Transverse colon (tissue), 4 donors: Measurements from ENCODE around the gene BTF3. TPM values are rescaled to one million over a fixed set of nuclear protein-coding genes. Genes with fewer than 3 reads are reported as not detected.

Experiments used
- DNase-seq: peaks from one replicate; pipeline ENCODE4 v3.0.0-alpha.2; 2019
- H3K27ac ChIP-seq, 4 donors: fragments of 200-600 bp; sonication (generic); 2 replicates each; pipeline ENCODE4 v1.5.1; 2016 to 2018; ENCODE audit warnings: inconsistent platforms in 4 of 4
- H3K27me3 ChIP-seq: fragments of 200-600 bp; sonication (generic); 2 replicates; pipeline ENCODE4 v1.5.1; 2017; ENCODE audit warnings: inconsistent platforms
- H3K36me3 ChIP-seq, 4 donors: fragments of 200-600 bp; sonication (generic); 2 replicates each; pipeline ENCODE4 v1.5.1; 2017 to 2019; ENCODE audit warnings: inconsistent platforms in 4 of 4
- H3K4me1 ChIP-seq, 4 donors: fragments of 200-600 bp; sonication (generic); 2 replicates each; pipeline ENCODE4 v1.5.1; 2017 to 2020; ENCODE audit warnings: inconsistent platforms in 4 of 4
- H3K4me3 ChIP-seq, 4 donors: fragments of 200-600 bp; sonication (generic); 1 replicate in 1 of 4; 2 replicates in 3 of 4; pipeline versions ENCODE4 v1.5.1 to v1.6.1; 2017 to 2019; ENCODE audit warnings: inconsistent platforms in 4 of 4
- H3K9me3 ChIP-seq, 2 donors: fragments of 200-600 bp; sonication (generic); 2 replicates each; pipeline ENCODE4 v1.5.1; 2017 to 2019; ENCODE audit warnings: inconsistent platforms in 2 of 2
- EP300 ChIP-seq: sonication (generic); formaldehyde crosslinking; IDR thresholded peaks from one replicate; pipeline ENCODE4 v1.6.1; 2017; ENCODE audit warnings: antibody characterized with exemption, low read depth
- POLR2A ChIP-seq: fragments of 450-650 bp; IDR thresholded peaks from one replicate; pipeline ENCODE4 v1.6.1; 2016; ENCODE audit warnings: antibody characterized with exemption, mild to moderate bottlenecking, moderate library complexity
- POLR2AphosphoS5 ChIP-seq, 3 donors: sonication (generic); formaldehyde crosslinking; IDR thresholded peaks; one replicate each; pipeline ENCODE4 v1.6.1; 2016; ENCODE audit warnings: antibody characterized with exemption in 3 of 3
- WGBS, 2 donors: methylation state at CpG; one replicate each; pipeline ENCODE4 v1.1.5; 2018; ENCODE audit warnings: low coverage in 1 of 2; 5-methylcytosine and 5-hydroxymethylcytosine counted together
- in situ Hi-C, 4 donors: fragments of 200-750 bp; cut with MboI; loops; one replicate each; pipeline versions ENCODE4 v1.15.0 to v1.15.1; 2017; ENCODE audit warnings: low sequenced_read_pairs in 3 of 4, low pct_ligation_motif_present in 1 of 4, low pct_unique_long_range_greater_than_20kb in 1 of 4
- intact Hi-C: fragments of 100-400 bp; cut with DNase I; formaldehyde crosslinking; loops from one replicate; pipeline ENCODE4 v1.15.1; 2023; ENCODE audit warnings: low total_unique reads
- total RNA-seq, 4 donors: library from RNA; depleted of rRNA; stranded (reverse); fragments of >200 nt; gene quantifications; one replicate each; pipeline ENCODE4 v1.1.0, GENCODE V29; 2016
- TF ChIP-seq, protein P1 (sequence below), 5 experiments: fragments of 200-600 bp in 3 of 5; fragments of 450-650 bp in 2 of 5; sonication (generic) in 3 of 5; IDR thresholded peaks; 1 replicate in 2 of 5; 2 replicates in 3 of 5; pipeline ENCODE4 v1.5.1; 2016 to 2017; ENCODE audit warnings: antibody characterized with exemption in 5 of 5, inconsistent platforms in 3 of 5, mild to moderate bottlenecking in 2 of 5, moderate library complexity in 1 of 5

Gene BTF3
- 100 to 1,000 TPM; 312 to 416 (median 396) TPM for total RNA-seq

DNA sequence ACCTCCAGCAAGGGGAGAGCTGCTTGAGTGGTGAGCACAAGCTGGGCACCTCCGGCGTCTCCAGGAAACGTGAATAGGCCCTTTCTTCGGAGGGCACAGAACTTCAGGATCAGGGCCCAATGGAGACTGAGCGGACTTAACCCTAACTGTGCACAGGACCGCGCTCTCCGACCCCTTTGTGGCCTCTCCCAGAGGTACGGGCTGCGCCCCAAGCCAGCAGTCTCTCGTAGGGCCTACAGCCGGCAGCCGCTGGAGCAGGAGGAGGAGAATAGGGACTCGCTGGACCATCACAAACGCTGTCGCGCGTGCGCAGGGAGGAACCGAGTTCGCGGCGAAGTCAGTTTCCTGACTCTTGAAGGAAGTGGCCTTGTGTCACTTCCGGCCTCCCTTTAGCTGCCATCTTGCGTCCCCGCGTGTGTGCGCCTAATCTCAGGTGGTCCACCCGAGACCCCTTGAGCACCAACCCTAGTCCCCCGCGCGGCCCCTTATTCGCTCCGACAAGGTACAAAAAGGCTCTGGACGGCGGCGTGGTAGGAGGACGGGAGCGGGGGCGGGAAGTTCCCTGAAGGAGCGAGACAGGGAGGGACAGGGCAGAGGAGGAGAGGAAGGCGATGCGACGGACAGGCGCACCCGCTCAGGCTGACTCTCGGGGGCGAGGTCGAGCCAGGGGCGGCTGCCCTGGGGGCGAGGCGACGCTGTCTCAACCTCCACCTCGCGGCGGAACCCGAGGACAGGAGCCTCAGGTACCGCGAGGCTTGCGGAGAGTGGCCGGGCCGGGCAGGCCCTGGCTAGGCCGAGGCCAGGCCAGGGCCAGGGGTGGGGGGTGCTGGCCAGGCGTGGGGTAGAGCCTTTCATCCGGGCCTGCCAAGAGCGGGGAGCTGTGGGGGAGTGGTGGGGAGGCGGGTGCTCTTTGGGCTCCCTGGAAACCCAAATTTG lies at the start of gene BTF3:
BTF3 (plus strand) TSS at position 386 of the 936 bp plus-strand sequence; CDS start at position 612, 226 bp downstream.
- H3K4me3 ChIP-seq = peak within 1 kb of the TSS; percentile 80 to 99 (median 89)
- peaks cover 6 to 62% (median 38%) of the 10 kb centered on the region in 4 donors for H3K4me1 ChIP-seq
- no peaks in the 10 kb centered on the region for H3K9me3 ChIP-seq
- in situ Hi-C loops = no loop called here
- TF ChIP-seq POLR2A (peak; percentile 80), POLR2AphosphoS5 (IDR thresholded peaks at IDR 0.05) (peak; percentile 76 to 87 (median 81)), EP300 (no peak)
- TF ChIP-seq, protein P1, sequence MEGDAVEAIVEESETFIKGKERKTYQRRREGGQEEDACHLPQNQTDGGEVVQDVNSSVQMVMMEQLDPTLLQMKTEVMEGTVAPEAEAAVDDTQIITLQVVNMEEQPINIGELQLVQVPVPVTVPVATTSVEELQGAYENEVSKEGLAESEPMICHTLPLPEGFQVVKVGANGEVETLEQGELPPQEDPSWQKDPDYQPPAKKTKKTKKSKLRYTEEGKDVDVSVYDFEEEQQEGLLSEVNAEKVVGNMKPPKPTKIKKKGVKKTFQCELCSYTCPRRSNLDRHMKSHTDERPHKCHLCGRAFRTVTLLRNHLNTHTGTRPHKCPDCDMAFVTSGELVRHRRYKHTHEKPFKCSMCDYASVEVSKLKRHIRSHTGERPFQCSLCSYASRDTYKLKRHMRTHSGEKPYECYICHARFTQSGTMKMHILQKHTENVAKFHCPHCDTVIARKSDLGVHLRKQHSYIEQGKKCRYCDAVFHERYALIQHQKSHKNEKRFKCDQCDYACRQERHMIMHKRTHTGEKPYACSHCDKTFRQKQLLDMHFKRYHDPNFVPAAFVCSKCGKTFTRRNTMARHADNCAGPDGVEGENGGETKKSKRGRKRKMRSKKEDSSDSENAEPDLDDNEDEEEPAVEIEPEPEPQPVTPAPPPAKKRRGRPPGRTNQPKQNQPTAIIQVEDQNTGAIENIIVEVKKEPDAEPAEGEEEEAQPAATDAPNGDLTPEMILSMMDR (IDR thresholded peaks at IDR 0.05) = no peak
- peak within 1 kb of the TSS; percentile 89 to 99 (median 95) for H3K27ac ChIP-seq
- H3K36me3 ChIP-seq = peaks cover 0 to 13% (median 5%) of the 10 kb centered on the region in 4 donors
- DNase-seq = peak; percentile 95
- intact Hi-C loops = no loop called here
- WGBS, 2 donors = 0 to 3% methylated on average over 1 to 50 of the region's 67 CpGs
- H3K27me3 ChIP-seq = no peaks in the 10 kb centered on the region

DNA sequence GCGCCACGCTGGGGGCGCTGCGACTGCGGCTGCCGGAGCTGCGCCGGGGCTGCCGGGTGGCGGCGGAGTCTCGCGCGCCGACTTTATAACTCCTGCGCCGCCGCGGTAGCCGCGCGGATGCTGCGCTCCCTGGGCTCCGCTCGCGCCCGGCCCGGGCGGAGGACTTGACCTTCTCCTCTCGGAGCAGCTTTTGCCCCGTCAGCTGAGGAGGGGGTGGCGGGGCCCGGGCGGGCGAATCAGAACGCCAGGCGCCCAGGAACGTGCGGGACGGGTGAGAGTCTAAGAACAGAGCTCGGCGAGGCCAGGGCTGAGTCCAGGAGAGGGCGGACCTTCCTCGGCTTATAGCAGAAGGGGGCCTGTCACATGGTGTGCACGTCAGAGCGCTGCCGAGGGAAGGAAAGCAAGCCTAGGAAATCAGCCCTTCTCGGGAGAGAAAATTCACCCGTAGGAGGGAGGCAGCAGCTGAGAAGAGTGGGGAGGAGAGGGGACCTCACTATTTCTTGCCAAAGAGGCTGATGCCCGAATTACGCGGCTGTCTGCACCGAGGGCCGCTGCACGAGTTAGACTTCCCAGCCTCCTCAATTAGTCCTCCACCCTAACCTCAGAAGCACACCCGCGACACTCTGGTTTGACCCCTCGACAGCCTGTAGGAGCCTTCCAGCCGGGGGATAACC lies 49.6 kb upstream of the BTF3 start, which contains the start of gene FOXD1:
FOXD1 (minus strand) TSS at position 315 of the 674 bp plus-strand sequence. CDS start 415 bp downstream, outside the sequence.
- TF ChIP-seq POLR2AphosphoS5 (IDR thresholded peaks at IDR 0.05) (peak in 2 of 3 donors; percentile 6 to 38), EP300 (no peak)
- H3K27me3 ChIP-seq = peaks cover 92% of the 10 kb centered on the region

DNA sequence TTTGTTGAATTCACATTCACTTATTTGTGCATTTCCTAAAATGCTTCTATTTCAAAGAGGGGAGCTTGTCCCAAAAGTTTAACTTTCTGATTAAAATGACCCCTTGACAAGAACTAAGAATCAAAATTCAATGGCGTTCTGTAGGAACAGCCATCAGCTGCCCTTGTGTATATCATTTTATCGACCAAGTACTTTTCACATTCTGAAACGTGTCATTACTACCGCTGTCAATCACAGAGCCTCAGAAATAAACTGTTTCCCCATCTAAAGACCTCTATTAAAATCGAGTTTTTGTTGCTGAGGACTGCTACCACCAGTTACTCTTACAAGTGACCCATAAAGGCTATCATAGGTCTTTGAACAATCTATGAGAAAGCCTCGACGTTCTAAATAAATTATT lies 48.1 kb upstream of the BTF3 start:
- intact Hi-C loops (loop anchor here (5.0 kb wide), 1 partner anchor 233 kb away; no protein-coding TSS in a partner anchor), in situ Hi-C loops (no loop called here)
- H3K27me3 ChIP-seq = peaks cover 90% of the 10 kb centered on the region
- H3K36me3 ChIP-seq = no peaks in the 10 kb centered on the region
- no peak overlapping the region for H3K27ac ChIP-seq
- DNase-seq = no peak
- no peaks in the 10 kb centered on the region for H3K9me3 ChIP-seq
- H3K4me1 ChIP-seq = peaks cover 0 to 24% (median 22%) of the 10 kb centered on the region in 4 donors
- 10 to 13% methylated on average over 7 of the region's 7 CpGs for WGBS, 2 donors
- H3K4me3 ChIP-seq = no peak overlapping the region
- TF ChIP-seq EP300 = no peak
- TF ChIP-seq, protein P1 (IDR thresholded peaks at IDR 0.05) = no peak
- TF ChIP-seq POLR2A = no peak
- no peak for TF ChIP-seq POLR2AphosphoS5 (IDR thresholded peaks at IDR 0.05)

More for the DNA sequence above, 49.6 kb upstream of the BTF3 start, which contains the start of gene FOXD1:
- in situ Hi-C loops (loop anchor here (10.0 to 25.0 kb wide), 4 partner anchors 136 to 236 kb away; no protein-coding TSS in a partner anchor), intact Hi-C loops (loop anchor here (10.0 kb wide), 1 partner anchor 144 kb away; no protein-coding TSS in a partner anchor)
- Histone ChIP-seq H3K36me3 (no peaks in the 10 kb centered on the region), H3K4me1 (peaks cover 0 to 24% (median 22%) of the 10 kb centered on the region in 4 donors), H3K9me3 (no peaks in the 10 kb centered on the region), H3K4me3 (peak within 1 kb of the TSS in 3 of 4 donors; percentile 23 to 56 (median 39)), H3K27ac (no peak within 1 kb of the TSS)
- WGBS, 2 donors = 1% methylated on average over 30 of the region's 59 CpGs; no CpG with 5 or more reads in 1 of the 2 donors
- peak; percentile 58 for DNase-seq

DNA sequence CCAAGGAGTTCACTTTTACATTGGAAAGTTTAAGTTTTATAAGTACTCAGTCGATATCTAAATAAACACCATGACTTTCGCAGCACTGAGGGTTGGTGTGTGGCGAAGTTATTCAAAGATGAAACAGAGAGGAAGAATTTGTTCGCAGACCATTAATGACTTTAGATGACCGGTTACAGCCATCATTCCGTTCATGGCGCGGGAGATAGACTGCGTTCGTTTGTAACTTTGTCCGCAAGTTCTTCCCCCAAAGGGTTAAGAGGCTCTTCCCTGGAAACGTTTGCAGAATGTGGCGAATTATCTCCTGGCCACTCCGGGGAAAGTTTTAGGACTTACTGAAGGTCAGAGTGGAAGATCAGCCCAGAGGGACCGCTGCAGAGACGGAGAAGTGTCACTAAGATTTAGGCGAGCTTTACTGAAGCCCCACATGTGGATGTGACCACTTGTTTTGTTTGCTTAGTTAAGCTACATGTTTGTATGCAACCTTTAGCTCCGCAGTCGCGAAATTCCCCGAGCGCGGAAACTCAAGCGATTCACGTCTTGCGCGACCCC lies 47.5 kb upstream of the BTF3 start:
- in situ Hi-C loops = no loop called here
- 13 to 23% methylated on average over 16 to 27 of the region's 27 CpGs for WGBS, 2 donors
- peaks cover 89% of the 10 kb centered on the region for H3K27me3 ChIP-seq
- peaks cover 0 to 24% (median 22%) of the 10 kb centered on the region in 4 donors for H3K4me1 ChIP-seq
- no peak overlapping the region for H3K4me3 ChIP-seq
- no peak overlapping the region for H3K27ac ChIP-seq
- TF ChIP-seq POLR2A (no peak), EP300 (no peak), POLR2AphosphoS5 (IDR thresholded peaks at IDR 0.05) (peak in 1 of 3 donors; percentile 28)
- TF ChIP-seq, protein P1 (IDR thresholded peaks at IDR 0.05) = no peak
- intact Hi-C loops = loop anchor here (5.0 kb wide), 1 partner anchor 233 kb away; no protein-coding TSS in a partner anchor
- no peak for DNase-seq
- H3K9me3 ChIP-seq = no peaks in the 10 kb centered on the region
- H3K36me3 ChIP-seq = no peaks in the 10 kb centered on the region
